Measurements from ENCODE around the gene INSYN1. TPM values are rescaled to one million over a fixed set of nuclear protein-coding genes. Genes with fewer than 3 reads are reported as not detected.

INSYN1 gene
- total and polyA plus RNA-seq, 2 donors (not counting 1 experiment from before 2014, with no cell fraction given) = not detected

- H3K36me3 ChIP-seq (replicated peaks in 1 of 2; ENCODE audit: control extremely low read depth in 1 of 2, control insufficient read depth in 1 of 2, extremely low read depth in 1 of 2, insufficient read depth in 2 of 2, low read length in 1 of 2) = no peaks in the 10 kb centered on the region
- no peaks in the 10 kb centered on the region for H3K79me2 ChIP-seq (ENCODE audit: control insufficient read depth, insufficient read depth, low read length)
- Mint-ChIP-seq H3K27me3 (peaks cover 52% of the 10 kb centered on the region), H3K4me1 (peaks cover 9% of the 10 kb centered on the region), H3K4me3 (no peak overlapping the region), H3K9me3 (ENCODE audit: insufficient read depth) (no peaks in the 10 kb centered on the region), H3K27ac (no peak overlapping the region)
- H3K4me2 ChIP-seq (replicated peaks; ENCODE audit: low read depth, low read length, poor library complexity, severe bottlenecking) = no peak overlapping the region
- H3K27ac ChIP-seq (ENCODE audit: low read length in 2 of 2) = no peak overlapping the region
- no peak overlapping the region for H3K4me3 ChIP-seq (ENCODE audit: control extremely low read depth in 1 of 5, extremely low read depth in 1 of 5, insufficient read depth in 1 of 5, low read depth in 2 of 5, low read length in 4 of 5)
- intact Hi-C loops (cut with micrococcal nuclease) = no loop called here
- no peaks in the 10 kb centered on the region for H4K20me1 ChIP-seq (ENCODE audit: control insufficient read depth, insufficient read depth, low read length, poor library complexity, severe bottlenecking)
- H2AFZ ChIP-seq (ENCODE audit: insufficient read depth, low read depth, low read length, poor library complexity, severe bottlenecking) = no peak overlapping the region
- ChIA-PET CTCF (interaction anchor here (0.7 to 8.8 kb wide), 3 partner anchors 18 to 456 kb away, joined by 4 to 55 read pairs (median 50); no protein-coding TSS in a partner anchor), POLR2A (no interaction called here)
- TF ChIP-seq CTCF (IDR thresholded peaks at IDR 0.05) (no peak), EZH2 (IDR thresholded peaks at IDR 0.05; ENCODE audit: borderline replicate concordance, insufficient read depth, low read depth, low read length, poor library complexity, severe bottlenecking) (no peak)
- DNase-seq (no peak), ATAC-seq (ENCODE audit: low read depth) (no peak)
- H3K9ac ChIP-seq (ENCODE audit: low read length) = no peak overlapping the region
- H3K9me3 ChIP-seq (ENCODE audit: control extremely low read depth in 1 of 3, control insufficient read depth in 2 of 3, insufficient read depth in 1 of 3, low read length in 2 of 3) = no peaks in the 10 kb centered on the region
- peaks cover 0 to 40% (median 6%) of the 10 kb centered on the region in 4 experiments for H3K27me3 ChIP-seq (replicated peaks in 1 of 4; ENCODE audit: control extremely low read depth in 1 of 4, control insufficient read depth in 3 of 4, insufficient read depth in 4 of 4, low read length in 3 of 4)
- H3K4me1 ChIP-seq (ENCODE audit: control insufficient read depth in 2 of 2, insufficient read depth in 2 of 2, low read length in 2 of 2) = peaks cover 6 to 7% of the 10 kb centered on the region in 2 donors
- 9% methylated on average over 1 of the region's 1 CpG for WGBS (ENCODE audit: insufficient coverage)
Measured at GRCh38 chr15:73696641-73697001, 56.5 kb downstream of the INSYN1 start.

- POLR2A ChIA-PET = no interaction called here
Measured at GRCh38 chr15:73695773-73696640, 57.1 kb downstream of the INSYN1 start.

More at GRCh38 chr15:73695773-73696640, 57.1 kb downstream of the INSYN1 start:
- H3K27me3 ChIP-seq (replicated peaks in 1 of 4; ENCODE audit: control extremely low read depth in 1 of 4, control insufficient read depth in 3 of 4, insufficient read depth in 4 of 4, low read length in 3 of 4) = peaks cover 0 to 40% (median 6%) of the 10 kb centered on the region in 4 experiments
- TF ChIP-seq EZH2 (IDR thresholded peaks at IDR 0.05; ENCODE audit: borderline replicate concordance, insufficient read depth, low read depth, low read length, poor library complexity, severe bottlenecking) (no peak), CTCF (IDR thresholded peaks at IDR 0.05) (no peak)
- CTCF ChIA-PET = interaction anchor here (6.7 to 8.8 kb wide), 2 partner anchors 17 to 455 kb away, joined by 50 to 55 read pairs; no protein-coding TSS in a partner anchor
- H3K79me2 ChIP-seq (ENCODE audit: control insufficient read depth, insufficient read depth, low read length) = no peaks in the 10 kb centered on the region
- Mint-ChIP-seq H3K27ac (no peak overlapping the region), H3K4me1 (peaks cover 9% of the 10 kb centered on the region), H3K4me3 (no peak overlapping the region), H3K27me3 (peaks cover 52% of the 10 kb centered on the region), H3K9me3 (ENCODE audit: insufficient read depth) (no peaks in the 10 kb centered on the region)
- H4K20me1 ChIP-seq (ENCODE audit: control insufficient read depth, insufficient read depth, low read length, poor library complexity, severe bottlenecking) = no peaks in the 10 kb centered on the region
- H3K27ac ChIP-seq (ENCODE audit: low read length in 2 of 2) = no peak overlapping the region
- no peak overlapping the region for H2AFZ ChIP-seq (ENCODE audit: insufficient read depth, low read depth, low read length, poor library complexity, severe bottlenecking)
- 62% methylated on average over 14 of the region's 16 CpGs for WGBS (ENCODE audit: insufficient coverage)
- no peaks in the 10 kb centered on the region for H3K9me3 ChIP-seq (ENCODE audit: control extremely low read depth in 1 of 3, control insufficient read depth in 2 of 3, insufficient read depth in 1 of 3, low read length in 2 of 3)
- peaks cover 6 to 7% of the 10 kb centered on the region in 2 donors for H3K4me1 ChIP-seq (ENCODE audit: control insufficient read depth in 2 of 2, insufficient read depth in 2 of 2, low read length in 2 of 2)
- H3K9ac ChIP-seq (ENCODE audit: low read length) = no peak overlapping the region
- DNase-seq (no peak), ATAC-seq (ENCODE audit: low read depth) (no peak)
- intact Hi-C loops (cut with micrococcal nuclease) = no loop called here
- H3K4me2 ChIP-seq (replicated peaks; ENCODE audit: low read depth, low read length, poor library complexity, severe bottlenecking) = no peak overlapping the region
- no peaks in the 10 kb centered on the region for H3K36me3 ChIP-seq (replicated peaks in 1 of 2; ENCODE audit: control extremely low read depth in 1 of 2, control insufficient read depth in 1 of 2, extremely low read depth in 1 of 2, insufficient read depth in 2 of 2, low read length in 1 of 2)
- no peak overlapping the region for H3K4me3 ChIP-seq (ENCODE audit: control extremely low read depth in 1 of 5, extremely low read depth in 1 of 5, insufficient read depth in 1 of 5, low read depth in 2 of 5, low read length in 4 of 5)
